Measurements from ENCODE around the gene SSTR5. TPM values are rescaled to one million over a fixed set of nuclear protein-coding genes. Genes with fewer than 3 reads are reported as not detected.

Gene SSTR5
- total RNA-seq, 1 experiment from 2014 or later = not detected

DNA sequence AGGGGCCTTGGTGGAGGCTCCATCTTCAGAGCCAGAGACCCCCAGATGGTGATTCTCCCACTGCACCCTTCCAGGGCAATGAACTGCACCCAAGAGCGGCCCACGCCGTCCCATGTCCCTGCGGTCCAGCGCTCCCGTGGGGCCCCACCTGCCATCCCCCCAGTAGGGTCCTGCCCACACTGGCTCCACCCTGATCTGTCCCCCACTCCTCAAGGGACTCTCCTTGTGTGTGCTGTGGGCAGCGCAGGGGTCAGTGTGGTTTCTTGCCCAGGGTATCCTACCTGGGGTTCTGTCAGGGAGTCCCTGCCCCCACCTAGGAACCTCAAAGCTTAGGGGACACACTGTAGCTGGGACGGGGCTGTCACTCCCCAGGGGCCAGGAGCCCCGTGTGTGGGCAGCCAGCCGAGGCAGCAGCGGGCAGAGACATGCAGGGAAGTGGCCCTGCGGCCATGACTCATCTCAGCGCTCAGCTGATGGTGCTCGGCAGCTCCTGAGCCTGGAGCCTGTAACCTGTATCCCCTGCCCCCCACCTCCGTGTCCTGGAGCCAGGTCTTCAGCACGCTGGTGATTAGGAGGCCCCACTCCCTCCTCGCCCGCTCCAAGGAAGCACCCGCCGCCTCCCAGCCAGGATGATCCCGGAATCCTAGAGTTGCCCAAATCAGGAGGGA is 35.7 kb upstream of the SSTR5 start:
- in situ Hi-C loops (cut with HindIII; ENCODE audit: low pct_unique_long_range_greater_than_20kb, low sequenced_read_pairs) = no loop called here
- no peak for DNase-seq (ENCODE audit: low read depth, low spot score)

DNA sequence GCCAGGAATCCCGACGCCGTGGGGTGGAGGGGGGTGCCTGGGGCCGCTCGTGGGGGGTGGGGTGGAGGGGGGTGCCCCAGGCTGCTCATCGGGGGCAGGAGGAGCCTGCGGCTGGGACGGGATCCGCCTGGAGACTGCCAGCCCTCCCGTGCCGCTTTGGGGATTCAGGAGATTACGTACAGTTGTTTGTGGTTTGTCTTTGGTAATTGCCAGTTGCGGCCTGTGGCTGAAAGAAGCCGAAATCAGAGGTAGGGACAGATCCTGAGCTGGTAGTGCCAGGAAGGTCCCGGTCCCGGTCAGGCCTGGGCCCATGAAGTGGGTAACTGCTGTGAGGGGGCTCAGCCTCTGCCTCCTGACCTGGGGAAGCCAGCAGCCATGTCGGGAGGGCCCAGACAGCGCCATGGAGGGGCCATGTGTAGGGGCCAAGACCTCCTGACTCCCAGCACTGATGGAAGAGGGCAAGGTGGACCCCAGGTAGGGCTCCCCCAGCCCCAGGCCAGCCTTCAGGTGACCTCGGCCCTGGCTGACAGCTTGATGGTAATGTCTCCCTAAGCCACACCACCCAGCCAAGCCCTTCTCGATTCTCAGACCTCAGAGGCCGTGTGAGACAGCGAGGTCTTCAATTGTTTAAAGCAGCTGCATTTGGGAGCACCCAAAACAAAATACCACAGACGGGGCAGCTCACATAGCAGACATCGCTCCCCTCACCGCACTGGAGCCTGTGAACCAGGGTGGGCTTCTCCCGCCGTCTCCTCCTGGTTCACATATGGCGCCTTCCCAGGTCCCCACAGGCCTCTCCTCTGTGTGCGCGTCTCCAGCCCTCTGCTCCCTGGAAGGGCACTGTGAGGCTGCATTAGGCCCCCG is 34.9 kb upstream of the SSTR5 start:
- no peak for DNase-seq (ENCODE audit: low read depth, low spot score)
- in situ Hi-C loops (cut with HindIII; ENCODE audit: low pct_unique_long_range_greater_than_20kb, low sequenced_read_pairs) = no loop called here

DNA sequence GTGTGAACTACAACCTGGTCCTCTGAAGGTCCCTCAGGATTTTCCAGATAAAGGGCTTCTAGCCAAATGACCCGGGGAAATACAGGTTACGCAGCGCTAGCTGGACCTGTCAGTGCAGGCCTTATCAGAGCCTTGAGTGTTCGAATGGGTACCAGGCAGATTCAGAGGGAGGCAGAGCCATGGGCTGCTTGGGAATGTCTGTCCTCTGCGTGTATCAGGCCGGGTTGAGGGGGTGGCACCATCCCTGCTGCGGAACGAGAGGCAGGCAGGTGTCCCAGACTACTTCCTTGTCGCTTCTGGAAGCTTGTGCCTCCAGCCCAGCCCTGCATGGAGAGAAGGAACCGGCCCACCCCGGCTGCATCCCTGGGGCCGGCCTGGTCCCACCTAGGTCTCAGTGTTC is 33.6 kb upstream of the SSTR5 start:
- no peak for DNase-seq (ENCODE audit: low read depth, low spot score)
- in situ Hi-C loops (cut with HindIII; ENCODE audit: low pct_unique_long_range_greater_than_20kb, low sequenced_read_pairs) = no loop called here

DNA sequence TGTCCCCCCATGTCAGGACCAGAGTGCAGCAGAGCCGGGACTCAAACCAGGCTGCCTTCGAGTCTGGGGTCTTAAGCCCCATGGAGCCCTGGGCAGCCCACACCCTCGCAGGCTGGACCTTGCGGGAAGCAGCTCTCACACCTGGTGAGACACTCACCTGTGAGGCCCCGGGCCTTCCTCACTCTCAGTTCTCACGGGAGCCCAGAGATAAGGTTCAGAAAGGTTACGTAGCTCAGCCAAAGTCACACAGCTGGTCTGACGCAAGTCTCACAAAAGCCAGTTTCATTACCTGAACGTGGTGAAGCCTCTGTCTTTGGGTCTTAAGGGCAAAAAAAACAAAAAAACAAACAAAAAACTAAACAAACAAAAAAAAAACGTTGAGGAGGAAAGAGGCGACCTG is 32.8 kb upstream of the SSTR5 start:
- in situ Hi-C loops (cut with HindIII; ENCODE audit: low pct_unique_long_range_greater_than_20kb, low sequenced_read_pairs) = no loop called here
- DNase-seq (ENCODE audit: low read depth, low spot score) = no peak

DNA sequence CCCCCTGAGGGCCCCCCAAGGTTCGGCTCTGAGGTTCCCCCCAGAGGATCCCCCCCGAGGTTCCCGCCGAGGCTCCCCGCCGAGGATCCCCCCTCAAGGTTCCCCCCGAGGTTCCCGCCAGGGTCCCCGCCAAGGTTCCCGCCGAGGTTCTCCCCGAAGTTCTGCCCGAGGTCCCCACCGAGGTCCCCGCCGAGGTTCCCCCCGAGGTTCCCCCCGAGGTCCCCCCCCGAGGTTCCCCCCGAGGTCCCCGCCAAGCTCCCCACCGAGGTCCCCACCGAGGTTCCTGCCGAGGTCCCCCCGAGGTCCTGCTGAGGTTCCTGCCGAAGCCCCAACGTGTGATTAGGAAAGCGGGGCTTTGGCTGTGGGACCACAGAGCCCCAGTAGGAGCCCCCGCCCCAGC is 32.2 kb upstream of the SSTR5 start:
- no peak for DNase-seq (ENCODE audit: low read depth, low spot score)
- in situ Hi-C loops (cut with HindIII; ENCODE audit: low pct_unique_long_range_greater_than_20kb, low sequenced_read_pairs) = no loop called here

DNA sequence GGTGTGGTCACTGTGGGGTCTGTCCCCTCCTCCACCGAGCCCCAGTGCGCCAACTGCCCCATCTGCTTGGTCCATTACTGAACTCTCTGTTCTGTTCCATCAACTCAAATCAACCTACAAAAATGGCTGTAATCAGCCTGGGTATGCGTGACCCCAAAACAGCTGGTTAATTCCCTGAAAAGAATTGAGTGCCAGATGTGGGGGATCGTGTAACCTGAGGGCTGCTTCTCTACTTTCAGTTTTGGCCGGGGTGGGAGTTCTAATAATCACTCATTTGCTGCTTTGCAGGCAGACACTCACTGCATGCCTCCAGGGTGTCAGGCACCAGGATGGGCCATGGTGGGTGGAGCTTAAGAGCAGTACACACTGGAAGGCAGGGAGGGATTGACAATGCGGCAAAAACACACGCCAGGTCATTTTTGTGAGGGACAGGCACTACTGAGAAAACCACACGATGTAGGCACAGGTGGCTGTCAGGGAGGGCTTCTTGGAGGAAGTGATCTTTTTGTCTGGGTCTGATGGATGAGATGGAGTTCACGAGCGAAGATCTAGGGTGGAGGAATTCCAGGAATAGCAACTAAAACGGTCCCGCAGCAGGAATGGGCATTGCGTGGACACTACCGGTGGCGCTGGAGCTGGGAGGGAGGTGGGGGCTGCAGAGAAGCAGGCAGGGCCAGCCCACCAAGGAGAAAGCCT is 30.4 kb upstream of the SSTR5 start:
- in situ Hi-C loops (cut with HindIII; ENCODE audit: low pct_unique_long_range_greater_than_20kb, low sequenced_read_pairs) = no loop called here
- DNase-seq (ENCODE audit: low read depth, low spot score) = no peak

DNA sequence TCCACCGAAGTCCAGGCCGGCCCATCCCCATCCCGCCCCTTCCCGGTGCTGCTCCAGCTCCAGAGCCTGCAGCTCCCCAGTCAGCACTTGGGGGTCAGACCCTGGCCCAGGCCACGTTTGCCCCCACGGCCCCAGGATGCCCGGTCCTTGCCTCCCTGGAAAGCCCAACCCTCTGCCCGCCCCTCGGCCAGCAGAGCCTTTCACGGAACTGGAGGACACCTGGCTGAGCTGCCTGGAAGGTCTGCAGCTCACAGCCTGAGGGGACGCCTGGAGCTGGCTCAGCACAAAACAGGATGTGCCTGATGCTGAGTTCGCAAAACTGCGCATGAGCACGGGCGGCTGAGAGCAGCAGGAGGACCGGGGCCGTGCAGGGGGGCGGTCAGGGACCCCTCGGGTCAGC is 29.7 kb upstream of the SSTR5 start:
- in situ Hi-C loops (cut with HindIII; ENCODE audit: low pct_unique_long_range_greater_than_20kb, low sequenced_read_pairs) = no loop called here
- DNase-seq (ENCODE audit: low read depth, low spot score) = no peak

DNA sequence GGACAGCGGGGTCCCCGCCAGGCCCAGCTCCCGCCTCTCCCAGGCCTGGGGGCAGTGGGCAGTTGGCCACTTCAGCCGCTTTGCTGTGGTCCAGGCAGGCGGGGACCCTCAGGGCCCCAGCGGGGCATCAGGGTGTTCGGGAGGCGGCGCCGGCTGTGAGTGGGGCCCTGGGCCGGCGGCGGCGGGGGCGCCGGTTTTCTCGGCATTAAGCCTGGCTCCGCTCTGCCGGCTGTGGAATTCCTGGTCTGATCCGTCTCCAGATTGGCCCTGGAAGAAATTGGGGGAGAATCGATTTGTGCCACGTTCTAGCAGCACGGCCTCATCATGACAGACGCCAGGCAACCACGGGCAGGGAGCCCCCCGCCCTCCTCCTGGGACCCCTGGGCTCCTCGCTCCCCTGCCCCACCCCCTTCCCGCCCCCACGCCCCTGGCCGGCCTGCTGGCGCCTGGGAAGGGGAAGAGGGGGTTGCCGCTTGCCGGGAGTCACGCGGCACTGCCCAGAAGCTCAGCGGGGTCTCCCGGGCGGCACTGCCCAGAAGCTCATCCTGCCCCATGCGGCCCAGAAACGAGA is 28.6 kb upstream of the SSTR5 start:
- DNase-seq (ENCODE audit: low read depth, low spot score) = no peak
- in situ Hi-C loops (cut with HindIII; ENCODE audit: low pct_unique_long_range_greater_than_20kb, low sequenced_read_pairs) = no loop called here

DNA sequence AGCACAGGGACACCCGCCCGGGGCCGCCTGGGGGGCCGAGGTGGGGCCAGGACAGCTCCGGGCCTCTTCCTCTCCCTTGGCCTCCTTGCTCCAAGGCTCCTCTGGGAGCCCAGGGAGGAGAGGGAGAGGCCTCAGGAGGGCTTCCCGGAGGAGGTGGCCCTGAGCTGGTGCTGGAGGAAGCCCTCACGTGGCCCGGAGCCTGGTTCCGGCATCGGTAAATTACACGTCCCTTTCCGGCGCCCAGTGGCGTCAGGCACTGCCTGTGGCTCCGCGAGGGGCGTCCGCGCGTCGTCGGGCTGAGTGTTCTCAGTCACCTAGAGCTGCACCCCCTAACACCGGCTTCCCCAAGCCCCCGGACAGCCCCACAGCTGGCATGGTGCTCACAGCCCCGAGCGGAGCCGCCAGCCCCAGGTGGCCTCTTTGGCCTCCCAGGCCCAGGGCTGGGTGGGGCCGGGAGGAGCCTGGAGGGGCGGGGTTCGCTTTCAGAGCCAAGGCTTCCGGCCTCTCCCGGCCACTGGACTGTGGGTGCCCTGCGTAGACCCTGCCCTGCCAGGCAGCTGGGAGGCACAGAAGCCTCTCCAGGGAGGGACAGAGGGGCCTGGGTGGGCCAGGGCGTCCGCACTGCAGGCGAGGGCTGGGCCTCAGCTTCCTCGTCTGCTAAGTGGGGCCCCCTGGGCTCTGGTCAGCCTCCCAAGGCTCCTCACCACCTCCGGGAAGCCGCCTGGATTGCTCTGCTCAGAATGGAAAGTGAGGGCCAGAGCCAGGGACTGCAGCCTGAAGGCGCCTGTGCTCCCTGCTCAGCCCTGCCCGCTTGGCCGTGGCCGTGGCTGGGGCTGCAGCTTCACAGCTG is 27.9 kb upstream of the SSTR5 start:
- in situ Hi-C loops (cut with HindIII; ENCODE audit: low pct_unique_long_range_greater_than_20kb, low sequenced_read_pairs) = no loop called here
- DNase-seq (ENCODE audit: low read depth, low spot score) = no peak

DNA sequence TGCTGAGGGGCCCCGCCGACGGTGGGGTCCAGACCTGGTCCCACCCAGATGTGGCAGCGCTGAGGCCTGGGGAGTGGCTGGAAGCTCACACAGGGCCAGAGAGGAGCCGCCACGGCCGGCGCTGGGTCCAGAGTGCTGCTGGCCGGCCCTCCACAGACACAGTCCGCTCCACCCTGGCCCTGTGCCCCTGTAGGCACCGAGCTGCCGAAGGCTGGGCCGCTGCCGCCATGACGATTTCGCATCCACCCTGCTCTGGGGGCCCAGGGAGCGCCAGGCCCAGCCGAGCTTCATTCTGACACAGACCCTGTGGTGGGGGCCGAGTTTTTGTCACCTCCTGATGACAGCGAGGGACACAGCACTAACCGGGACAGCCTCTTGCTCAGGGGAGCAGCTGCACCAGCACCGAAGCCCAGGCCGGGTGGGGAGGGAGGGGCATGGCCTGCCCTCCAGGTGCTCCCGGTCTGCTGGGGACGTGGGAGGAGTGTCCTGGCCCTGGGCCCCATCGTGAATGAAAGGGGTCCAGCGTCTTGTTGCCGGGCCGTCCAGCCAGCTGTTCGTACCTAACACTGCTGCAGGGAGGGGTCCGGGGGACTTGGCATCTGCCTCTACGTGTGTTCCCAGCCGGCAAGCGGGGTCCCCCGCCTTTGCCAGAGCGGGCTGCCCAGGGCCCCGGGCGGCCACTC is 27.1 kb upstream of the SSTR5 start:
- in situ Hi-C loops (cut with HindIII; ENCODE audit: low pct_unique_long_range_greater_than_20kb, low sequenced_read_pairs) = no loop called here
- DNase-seq (ENCODE audit: low read depth, low spot score) = no peak

DNA sequence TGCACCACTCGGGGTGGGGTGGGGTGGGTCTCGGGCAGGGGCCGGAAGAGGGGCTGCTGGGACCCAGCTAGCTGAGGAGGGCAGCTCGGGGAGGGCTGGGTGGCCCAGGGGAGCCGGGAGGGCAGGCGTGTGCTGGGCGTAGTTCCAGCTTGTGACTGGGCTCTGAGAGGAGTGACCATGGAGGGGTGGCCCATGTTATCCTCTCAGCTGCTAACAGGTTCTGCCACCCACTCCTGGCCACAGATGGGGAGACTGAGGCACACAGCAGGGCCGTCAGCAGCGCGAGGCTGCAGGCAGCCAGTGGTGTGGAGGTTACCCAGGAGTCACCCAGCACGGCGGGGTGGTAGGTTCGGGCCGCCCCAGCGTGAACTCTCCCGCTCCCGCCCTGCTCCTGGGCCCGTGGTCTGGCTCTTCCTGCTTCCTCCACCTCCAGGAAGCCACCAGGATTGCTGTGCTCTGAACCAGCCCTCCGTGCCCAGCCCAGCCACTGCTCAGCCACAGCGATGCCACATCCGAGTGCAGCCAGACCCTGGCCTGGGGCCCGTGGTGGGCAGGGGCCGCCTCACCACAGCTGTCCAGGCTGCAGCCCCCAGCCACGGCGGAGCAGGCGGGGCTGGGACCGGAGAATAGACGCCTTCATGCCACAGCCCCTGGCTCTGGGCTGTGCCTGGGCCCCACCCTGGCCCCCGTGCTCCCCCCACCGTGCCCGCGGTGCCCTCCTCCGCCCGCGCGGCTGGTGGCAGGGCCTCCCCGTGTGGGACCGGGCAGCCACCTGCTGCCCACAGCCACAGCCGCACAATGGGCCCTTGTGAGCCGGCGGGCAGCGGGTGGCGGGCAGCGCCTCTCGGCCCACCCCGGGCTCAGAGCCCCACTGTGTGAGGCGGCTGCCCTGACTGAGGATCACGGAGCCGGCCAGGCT is 26.3 kb upstream of the SSTR5 start:
- no peak for DNase-seq (ENCODE audit: low read depth, low spot score)

DNA sequence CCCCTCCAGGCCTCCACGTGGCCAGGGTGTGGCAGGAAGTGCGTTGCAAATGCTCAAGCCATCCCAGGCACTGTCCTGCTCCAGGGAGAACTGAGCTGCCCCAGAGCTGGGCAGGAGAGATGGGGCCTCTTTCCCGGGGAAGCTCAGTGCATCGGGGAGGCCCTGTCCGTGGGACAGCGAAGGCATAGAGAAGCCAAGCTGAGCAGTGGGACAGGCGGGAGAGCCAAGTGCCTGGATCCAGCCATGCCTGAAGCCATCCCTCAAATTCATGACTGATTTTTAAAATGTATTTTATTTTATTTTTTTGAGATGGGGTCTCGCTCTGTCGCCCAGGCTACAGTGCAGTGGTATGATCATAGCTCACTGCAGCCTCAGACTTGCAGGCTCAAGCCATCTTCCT is 25.4 kb upstream of the SSTR5 start:
- no peak for DNase-seq (ENCODE audit: low read depth, low spot score)
- in situ Hi-C loops (cut with HindIII; ENCODE audit: low pct_unique_long_range_greater_than_20kb, low sequenced_read_pairs) = no loop called here

More for the DNA sequence above, 26.3 kb upstream of the SSTR5 start:
- in situ Hi-C loops (cut with HindIII; ENCODE audit: low pct_unique_long_range_greater_than_20kb, low sequenced_read_pairs) = no loop called here

DNA sequence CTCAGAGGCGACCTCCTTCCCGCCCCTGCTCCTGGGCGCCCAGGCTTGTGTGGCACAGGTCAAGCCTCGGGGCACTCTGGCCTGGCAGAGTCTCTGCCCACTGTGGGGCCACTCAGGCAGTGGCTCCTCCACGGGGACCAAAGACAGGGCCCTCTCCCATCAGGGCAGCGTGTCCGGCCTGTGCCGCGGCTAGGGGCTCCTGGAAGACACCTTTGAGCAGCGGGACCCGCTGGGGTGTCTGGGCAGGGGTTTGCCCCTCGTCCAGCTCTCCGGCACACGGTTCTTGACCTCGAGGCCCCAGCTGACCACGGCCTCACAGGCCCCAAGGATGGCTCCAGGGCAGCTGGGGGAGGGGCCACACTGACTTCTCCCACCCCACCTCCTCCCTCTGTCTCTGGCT is 24.7 kb upstream of the SSTR5 start:
- in situ Hi-C loops (cut with HindIII; ENCODE audit: low pct_unique_long_range_greater_than_20kb, low sequenced_read_pairs) = no loop called here
- no peak for DNase-seq (ENCODE audit: low read depth, low spot score)

DNA sequence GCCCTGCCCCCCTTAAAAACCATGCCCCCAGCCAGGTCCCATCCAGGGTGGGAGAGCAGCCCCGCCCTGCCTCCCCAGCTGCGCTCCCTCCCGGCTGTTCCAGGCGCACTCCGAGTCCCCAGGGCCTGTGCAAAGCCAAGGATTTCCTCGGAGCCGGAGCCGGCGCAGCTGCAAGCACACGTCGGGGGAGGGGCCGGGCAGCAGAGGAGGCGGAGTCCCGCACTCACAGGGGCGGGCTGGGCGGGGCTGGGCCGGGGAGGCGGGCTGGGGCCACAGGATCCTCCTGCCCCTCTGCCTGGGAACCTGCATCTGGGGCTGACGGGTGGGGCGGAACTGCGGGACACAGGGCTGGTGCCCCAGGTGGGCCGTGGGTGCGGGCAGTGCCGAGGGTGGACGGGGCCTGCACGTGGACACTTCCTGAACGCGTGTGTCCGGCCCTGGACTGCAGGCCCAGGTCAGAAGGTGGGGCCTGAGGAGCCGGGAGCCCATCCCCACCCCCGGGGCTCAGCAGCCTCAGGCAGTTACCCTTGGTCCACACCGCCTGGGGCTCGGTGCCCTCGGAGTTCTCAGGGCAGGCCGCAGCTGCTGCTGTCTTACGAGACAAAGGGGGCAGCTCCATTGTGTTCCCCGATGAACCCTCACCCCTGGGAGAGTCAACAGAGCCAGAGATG is 24.0 kb upstream of the SSTR5 start:
- peak; percentile 68 for DNase-seq (ENCODE audit: low read depth, low spot score)
- in situ Hi-C loops (cut with HindIII; ENCODE audit: low pct_unique_long_range_greater_than_20kb, low sequenced_read_pairs) = no loop called here

DNA sequence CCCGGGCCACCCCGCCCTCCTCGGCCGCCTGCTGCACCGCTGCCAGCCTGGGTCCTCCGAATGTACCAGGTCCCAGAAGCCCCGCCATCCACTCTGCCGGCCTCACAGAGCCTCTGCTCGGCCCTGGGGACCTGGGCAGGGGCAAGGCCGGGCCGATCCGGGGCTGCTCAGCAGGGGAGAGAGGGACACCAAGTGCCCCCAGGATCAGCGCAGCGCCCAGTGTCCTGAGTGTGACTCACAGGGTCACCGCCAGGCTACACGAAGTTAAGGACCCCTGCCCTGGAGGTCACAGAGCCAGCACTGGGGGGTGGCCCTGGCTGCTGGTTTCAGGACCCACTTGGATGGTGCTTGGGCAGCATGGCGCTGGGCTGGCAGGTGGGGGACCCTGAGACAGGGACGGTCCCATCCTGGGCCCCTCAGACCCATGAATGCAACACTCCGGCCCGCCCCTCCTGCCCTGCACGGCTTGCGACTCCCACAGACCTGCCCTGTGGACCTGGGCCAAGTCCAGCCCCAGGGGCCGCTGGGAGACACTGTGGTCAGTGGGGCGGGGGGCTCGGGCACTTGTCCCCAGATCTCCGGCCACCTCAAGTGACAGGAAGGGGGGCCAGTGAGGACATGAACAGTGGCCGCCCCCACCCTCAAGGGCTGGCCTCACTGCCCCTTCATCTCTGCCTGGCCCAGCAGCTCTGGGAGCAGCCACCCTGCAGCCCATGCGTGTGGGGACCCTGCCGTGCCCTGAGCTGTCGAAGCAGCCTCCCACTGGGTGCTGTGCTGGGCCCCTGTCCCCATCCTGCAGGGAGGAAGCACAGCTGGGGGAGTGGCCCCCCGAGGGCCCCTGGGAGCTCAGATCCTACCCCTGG is 23.2 kb upstream of the SSTR5 start:
- no peak for DNase-seq (ENCODE audit: low read depth, low spot score)
- in situ Hi-C loops (cut with HindIII; ENCODE audit: low pct_unique_long_range_greater_than_20kb, low sequenced_read_pairs) = no loop called here
